HT-29 (cell line): Measurements from ENCODE around the gene TERT. TPM values are rescaled to one million over a fixed set of nuclear protein-coding genes. Genes with fewer than 3 reads are reported as not detected.
"Not testable (repeated sequence)": the region's sequence is repeated elsewhere in the genome, so short reads cannot be mapped to it uniquely, and the experiment has no call there.

Experiments used
- DNase-seq: peaks from one replicate; pipeline ENCODE4 v3.0.0-alpha.2; 2015; ENCODE audit warnings: low spot score
- total RNA-seq: library from RNA; depleted of rRNA; stranded (reverse); fragments of >200 nt; shearing (Covaris generic); gene quantifications from 2 replicates; pipeline ENCODE4 v1.2.3, GENCODE V29; 2014

The TERT gene
- total RNA-seq, 1 experiment from 2014 or later: 4.9 TPM

DNA sequence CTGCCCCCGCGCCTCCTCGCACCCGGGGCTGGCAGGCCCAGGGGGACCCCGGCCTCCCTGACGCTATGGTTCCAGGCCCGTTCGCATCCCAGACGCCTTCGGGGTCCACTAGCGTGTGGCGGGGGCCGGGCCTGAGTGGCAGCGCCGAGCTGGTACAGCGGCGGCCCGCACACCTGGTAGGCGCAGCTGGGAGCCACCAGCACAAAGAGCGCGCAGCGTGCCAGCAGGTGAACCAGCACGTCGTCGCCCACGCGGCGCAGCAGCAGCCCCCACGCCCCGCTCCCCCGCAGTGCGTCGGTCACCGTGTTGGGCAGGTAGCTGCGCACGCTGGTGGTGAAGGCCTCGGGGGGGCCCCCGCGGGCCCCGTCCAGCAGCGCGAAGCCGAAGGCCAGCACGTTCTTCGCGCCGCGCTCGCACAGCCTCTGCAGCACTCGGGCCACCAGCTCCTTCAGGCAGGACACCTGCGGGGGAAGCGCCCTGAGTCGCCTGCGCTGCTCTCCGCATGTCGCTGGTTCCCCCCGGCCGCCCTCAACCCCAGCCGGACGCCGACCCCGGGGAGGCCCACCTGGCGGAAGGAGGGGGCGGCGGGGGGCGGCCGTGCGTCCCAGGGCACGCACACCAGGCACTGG lies 548 bp downstream of the TERT start:
- DNase-seq: no peak

DNA sequence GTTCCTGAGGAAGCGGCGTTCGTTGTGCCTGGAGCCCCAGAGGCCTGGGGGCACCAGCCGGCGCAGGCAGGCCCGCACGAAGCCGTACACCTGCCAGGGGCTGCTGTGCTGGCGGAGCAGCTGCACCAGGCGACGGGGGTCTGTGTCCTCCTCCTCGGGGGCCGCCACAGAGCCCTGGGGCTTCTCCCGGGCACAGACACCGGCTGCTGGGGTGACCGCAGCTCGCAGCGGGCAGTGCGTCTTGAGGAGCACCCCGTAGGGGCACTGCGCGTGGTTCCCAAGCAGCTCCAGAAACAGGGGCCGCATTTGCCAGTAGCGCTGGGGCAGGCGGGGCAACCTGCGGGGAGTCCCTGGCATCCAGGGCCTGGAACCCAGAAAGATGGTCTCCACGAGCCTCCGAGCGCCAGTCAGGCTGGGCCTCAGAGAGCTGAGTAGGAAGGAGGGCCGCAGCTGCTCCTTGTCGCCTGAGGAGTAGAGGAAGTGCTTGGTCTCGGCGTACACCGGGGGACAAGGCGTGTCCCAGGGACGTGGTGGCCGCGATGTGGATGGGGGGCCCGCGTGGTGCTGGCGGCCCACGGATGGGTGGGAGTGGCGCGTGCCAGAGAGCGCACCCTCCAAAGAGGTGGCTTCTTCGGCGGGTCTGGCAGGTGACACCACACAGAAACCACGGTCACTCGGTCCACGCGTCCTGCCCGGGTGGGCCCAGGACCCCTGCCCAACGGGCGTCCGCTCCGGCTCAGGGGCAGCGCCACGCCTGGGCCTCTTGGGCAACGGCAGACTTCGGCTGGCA lies 1.3 kb downstream of the TERT start:
- DNase-seq: no peak

- DNase-seq: no peak
Observed at GRCh38 chr5:1292846-1293415, 1.9 kb downstream of the TERT start.

- no peak for DNase-seq
Observed at GRCh38 chr5:1292139-1292538, 2.7 kb downstream of the TERT start.

GRCh38 chr5:1291611-1292080 lies 3.2 kb downstream of the TERT start:
- no peak for DNase-seq

GRCh38 chr5:1290956-1291355 lies 3.9 kb downstream of the TERT start:
- DNase-seq: not testable (repeated sequence)

- not testable (repeated sequence) for DNase-seq
Observed at GRCh38 chr5:1289559-1289958, 5.3 kb downstream of the TERT start.

- DNase-seq: no peak
Observed at GRCh38 chr5:1288439-1289335, 6.2 kb downstream of the TERT start.

- DNase-seq: no peak
Observed at GRCh38 chr5:1285883-1286291, 9.0 kb downstream of the TERT start.

DNA sequence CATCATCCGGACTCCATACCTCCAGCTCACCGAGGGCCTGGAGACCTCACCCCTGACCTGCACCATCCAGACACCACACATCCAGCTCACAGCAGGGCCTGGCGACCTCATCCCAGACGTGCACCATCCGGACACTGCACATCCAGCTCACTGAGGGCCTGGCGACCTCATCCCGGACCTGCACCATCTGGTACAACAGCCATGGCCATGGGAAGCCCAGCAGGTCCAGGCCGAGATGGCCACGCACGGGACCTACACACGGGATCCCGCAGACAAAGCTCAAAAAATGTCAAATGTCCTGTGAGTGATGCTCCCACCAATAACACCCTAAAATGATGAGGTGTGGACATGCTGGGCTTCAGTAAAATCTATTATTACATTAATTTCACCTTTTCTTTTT lies 9.7 kb downstream of the TERT start:
- no peak for DNase-seq

DNA sequence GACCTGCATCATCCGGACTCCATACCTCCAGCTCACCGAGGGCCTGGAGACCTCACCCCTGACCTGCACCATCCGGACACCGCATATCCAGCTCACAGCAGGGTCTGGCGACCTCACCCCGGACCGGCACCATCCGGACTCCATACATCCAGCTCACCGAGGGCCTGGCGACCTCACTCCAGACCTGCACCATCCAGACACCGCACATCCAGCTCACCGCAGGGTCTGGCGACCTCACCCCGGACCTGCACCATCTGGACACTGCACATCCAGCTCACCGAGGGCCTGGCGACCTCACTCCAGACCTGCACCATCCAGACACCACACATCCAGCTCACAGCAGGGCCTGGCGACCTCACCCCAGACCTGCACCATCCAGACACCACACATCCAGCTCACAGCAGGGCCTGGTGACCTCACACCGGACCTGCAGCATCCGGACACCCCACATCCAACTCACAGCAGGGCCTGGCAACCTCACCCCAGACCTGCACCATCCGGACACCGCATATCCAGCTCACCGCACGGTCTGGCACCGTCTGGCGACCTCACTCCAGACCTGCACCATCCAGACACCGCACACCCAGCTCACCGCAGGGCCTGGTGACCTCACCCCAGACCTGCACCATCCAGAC lies 10.4 kb downstream of the TERT start:
- not testable (repeated sequence) for DNase-seq

DNA sequence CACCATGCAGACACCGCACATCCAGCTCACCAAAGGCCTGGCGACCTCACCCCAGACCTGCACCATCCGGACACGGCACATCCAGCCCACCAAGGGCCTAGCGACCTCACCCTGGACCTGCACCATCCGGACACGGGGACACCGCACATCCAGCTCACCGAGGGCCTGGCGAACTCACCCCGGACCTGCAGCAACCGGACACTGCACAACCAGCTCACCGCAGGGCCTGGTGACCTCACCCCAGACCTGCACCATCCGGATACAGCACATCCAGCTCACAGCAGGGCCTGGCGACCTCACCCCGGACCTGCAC lies 11.2 kb downstream of the TERT start:
- not testable (repeated sequence) for DNase-seq

DNA sequence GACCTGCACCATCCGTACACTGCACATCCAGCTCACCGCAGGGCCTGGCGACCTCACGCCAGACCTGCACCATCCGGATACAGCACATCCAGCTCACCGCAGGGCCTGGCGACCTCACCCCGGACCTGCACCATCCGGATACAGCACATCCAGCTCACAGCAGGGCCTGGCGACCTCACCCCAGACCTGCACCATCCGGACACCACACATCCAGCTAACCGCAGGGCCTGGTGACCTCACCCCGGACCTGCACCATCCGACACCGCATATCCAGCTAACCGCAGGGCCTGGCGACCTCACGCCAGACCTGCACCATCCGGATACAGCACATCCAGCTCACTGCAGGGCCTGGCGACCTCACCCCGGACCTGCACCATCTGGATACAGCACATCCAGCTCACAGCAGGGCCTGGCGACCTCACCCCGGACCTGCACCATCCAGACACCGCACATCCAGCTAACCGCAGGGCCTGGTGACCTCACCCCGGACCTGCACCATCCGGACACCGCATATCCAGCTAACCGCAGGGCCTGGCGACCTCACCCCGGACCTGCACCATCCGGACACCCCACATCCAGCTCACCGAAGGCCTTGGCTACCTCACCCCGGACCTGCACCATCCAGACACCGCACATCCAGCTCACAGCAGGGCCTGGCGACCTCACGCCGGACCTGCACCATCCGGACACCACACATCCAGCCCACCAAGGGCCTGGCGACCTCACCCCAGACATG lies 11.7 kb downstream of the TERT start:
- not testable (repeated sequence) for DNase-seq

- DNase-seq: no peak
Observed at GRCh38 chr5:1282131-1282992, 12.5 kb downstream of the TERT start.

DNA sequence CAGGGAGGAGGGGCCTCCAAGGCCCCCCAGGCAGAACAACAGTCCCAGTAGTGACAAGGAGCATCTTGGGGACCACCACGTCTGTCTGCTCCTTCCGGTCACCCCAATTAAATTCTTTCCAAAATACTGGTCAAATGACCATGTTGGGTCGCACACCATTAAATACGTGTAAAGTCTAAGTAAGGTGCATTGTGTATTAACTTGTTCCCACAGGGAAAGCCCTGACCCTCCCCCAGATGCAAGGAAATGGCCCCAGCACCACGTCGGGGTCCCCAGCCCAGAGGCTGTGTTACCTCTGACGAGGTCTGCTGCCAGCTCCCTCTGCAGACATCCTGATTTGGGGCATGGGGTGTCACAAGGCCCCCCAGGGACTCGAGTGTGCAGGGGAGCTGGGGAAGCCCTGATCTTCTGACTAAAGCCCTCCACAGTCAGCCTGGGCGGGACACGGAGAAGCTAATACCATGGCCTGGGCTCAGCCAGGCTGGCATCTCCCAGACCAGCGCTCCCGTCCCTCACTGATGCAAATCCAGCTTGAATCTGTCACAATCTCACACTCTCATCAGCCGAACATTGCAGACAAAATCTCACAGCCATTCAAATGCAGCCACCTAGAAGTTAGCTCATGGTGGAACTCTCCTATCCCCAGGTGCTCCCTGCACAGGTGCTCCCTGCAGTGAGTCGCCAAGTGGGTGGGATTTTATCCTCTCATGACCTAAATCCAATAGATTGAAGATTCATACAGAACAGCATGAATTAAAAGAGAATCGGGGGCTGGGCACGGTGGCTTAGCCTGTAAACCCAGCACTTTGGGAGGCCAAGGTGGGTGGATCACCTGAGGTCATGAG lies 13.6 kb downstream of the TERT start:
- no peak for DNase-seq

GRCh38 chr5:1280177-1281037 lies 14.5 kb downstream of the TERT start:
- no peak for DNase-seq

DNA sequence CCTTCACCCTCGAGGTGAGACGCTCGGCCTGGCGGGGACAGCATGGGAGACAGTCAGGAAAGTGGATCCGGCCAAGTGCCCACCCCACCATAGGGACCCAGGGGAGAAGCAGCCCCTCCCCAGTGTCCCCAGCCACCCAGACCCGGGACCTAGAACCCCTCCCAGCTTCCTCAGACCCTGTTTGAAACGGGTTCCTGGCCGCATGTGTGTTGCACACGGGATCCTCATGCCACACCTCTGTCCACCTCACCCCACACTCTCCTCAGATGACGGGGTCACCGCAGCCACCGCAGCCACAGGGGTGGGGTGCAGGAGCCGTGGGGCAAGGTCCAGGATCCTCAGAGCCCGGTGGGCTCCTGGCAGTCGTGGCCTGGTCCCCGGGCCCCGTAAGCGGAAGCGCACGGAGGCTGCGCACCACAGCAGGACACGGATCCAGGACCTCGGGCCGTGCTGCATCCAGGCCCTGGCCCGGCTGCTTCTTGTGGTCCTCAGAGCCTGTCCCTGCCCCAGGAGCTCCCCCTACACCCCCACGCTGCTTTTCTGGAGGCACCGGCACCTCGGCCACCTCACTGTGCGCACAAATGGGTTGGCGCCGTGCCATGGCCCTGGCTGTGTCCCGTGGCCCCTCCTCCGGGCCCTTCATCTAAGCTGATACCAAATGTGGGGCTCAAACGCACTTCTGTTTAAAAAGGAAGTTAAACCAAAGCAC lies 15.3 kb downstream of the TERT start:
- DNase-seq: no peak
